ENCODE measurements around the gene CHST15.

GRCh38 chr10:124017729-124018128 lies 75.7 kb downstream of the CHST15 start:
- TF ChIP-seq CTCF (IDR thresholded peaks at IDR 0.05; ENCODE audit: insufficient read depth, low read length) (no peak), REST (IDR thresholded peaks at IDR 0.05; ENCODE audit: insufficient replicate concordance, low read depth) (no peak), POLR2AphosphoS5 (IDR thresholded peaks at IDR 0.05; ENCODE audit: low read depth) (no peak), GABPA (IDR thresholded peaks at IDR 0.05; ENCODE audit: low read depth) (no peak)
